PC-3 (cell line): Measurements from ENCODE around the gene PLAGL1. TPM values are rescaled to one million over a fixed set of nuclear protein-coding genes. Genes with fewer than 3 reads are reported as not detected.
A peak's percentile ranks its signal among the peaks of the same experiment; 100 is the strongest.

Experiments
- ATAC-seq: fragments of 200-7000 bp; cut with Tn5 transposase; 2 replicates; pipeline ENCODE4 v1.9.1; 2020; ENCODE audit warnings: mild to moderate bottlenecking, moderate library complexity
- BruUV-seq: library from RNA; stranded (reverse); fragments of 400-500 nt; replicated peaks from 2 replicates; lab custom pipeline; 2021; lab: Mats Ljungman, UMichigan
- CTCF ChIA-PET: fragments of 300-600 bp; sonication (Branson Sonifier 250); formaldehyde crosslinking; loops from one replicate; lab custom pipeline; 2022; ENCODE audit warnings: antibody characterized with exemption; lab: Charles Lee
- POLR2A ChIA-PET: fragments of 300-600 bp; sonication (Branson Sonifier 250); formaldehyde crosslinking; loops from one replicate; lab custom pipeline; 2022; ENCODE audit warnings: antibody characterized with exemption; ENCODE audit not compliant: unreplicated experiment; lab: Charles Lee
- DNase-seq: peaks from one replicate; pipeline ENCODE4 v3.0.0-alpha.2; 2015
- H2AFZ ChIP-seq: fragments of 300-600 bp; sonication (generic); 2 replicates; pipeline ENCODE4 v1.6.0; 2016; ENCODE audit warnings: antibody characterized with exemption, low read length
- H3F3A ChIP-seq: fragments of 300-600 bp; sonication (generic); one replicate; pipeline ENCODE4 v1.6.0; 2017; ENCODE audit warnings: antibody characterized with exemption, low read length, control low read depth, mild to moderate bottlenecking; ENCODE audit not compliant: unreplicated experiment
- H3K27ac ChIP-seq: fragments of 300-600 bp; sonication (generic); 2 replicates; pipeline ENCODE4 v1.5.1; 2016; ENCODE audit warnings: mild to moderate bottlenecking, low read length
- H3K27me3 ChIP-seq: fragments of 300-600 bp; sonication (generic); 2 replicates; pipeline ENCODE4 v1.6.1; 2016; ENCODE audit warnings: low read length, mixed read lengths
- H3K36me3 ChIP-seq: fragments of 300-600 bp; sonication (generic); 2 replicates; pipeline ENCODE4 v1.6.1; 2016; ENCODE audit warnings: low read depth, mixed run types, low read length, mixed read lengths
- H3K4me1 ChIP-seq: fragments of 300-600 bp; sonication (generic); 2 replicates; pipeline ENCODE4 v1.5.1; 2016; ENCODE audit warnings: low read length; ENCODE audit not compliant: insufficient read depth
- H3K4me2 ChIP-seq: fragments of 300-600 bp; sonication (generic); 2 replicates; pipeline ENCODE4 v1.6.0; 2016; ENCODE audit warnings: low read length
- H3K4me3 ChIP-seq: fragments of 300-600 bp; sonication (generic); 2 replicates; pipeline ENCODE4 v1.5.1; 2016; ENCODE audit warnings: mild to moderate bottlenecking, low read length, mixed read lengths
- H3K79me2 ChIP-seq: fragments of 300-600 bp; sonication (generic); 2 replicates; pipeline ENCODE4 v1.6.1; 2017; ENCODE audit warnings: low read length, mixed read lengths
- H3K9ac ChIP-seq: fragments of 300-600 bp; sonication (generic); 2 replicates; pipeline ENCODE4 v1.6.0; 2016; ENCODE audit warnings: mild to moderate bottlenecking, low read length
- H3K9me2 ChIP-seq: fragments of 300-600 bp; sonication (generic); replicated peaks from 2 replicates; pipeline ENCODE4 v1.6.1; 2016; ENCODE audit warnings: mixed run types, low read length, mixed read lengths
- H3K9me3 ChIP-seq: fragments of 300-600 bp; sonication (generic); 2 replicates; pipeline ENCODE4 v1.6.1; 2016; ENCODE audit warnings: low read length, mixed read lengths
- H4K20me1 ChIP-seq: fragments of 300-600 bp; sonication (generic); 2 replicates; pipeline ENCODE4 v1.6.1; 2016; ENCODE audit warnings: low read length, mixed read lengths
- CTCF ChIP-seq: fragments of 300-600 bp; sonication (generic); conservative IDR thresholded peaks from 2 replicates; pipeline ENCODE4 v1.5.1; 2017; ENCODE audit warnings: antibody characterized with exemption, low read depth, mild to moderate bottlenecking, low read length
- EZH2 ChIP-seq: fragments of 300-600 bp; sonication (generic); IDR thresholded peaks from one replicate; pipeline ENCODE4 v1.6.1; 2017; ENCODE audit warnings: antibody characterized with exemption, mild to moderate bottlenecking, low read length; ENCODE audit not compliant: unreplicated experiment
- EZH2phosphoT487 ChIP-seq: fragments of 300-600 bp; sonication (generic); IDR thresholded peaks from 2 replicates; pipeline ENCODE4 v1.6.1; 2018; ENCODE audit warnings: mild to moderate bottlenecking, antibody characterized with exemption, low read length, borderline replicate concordance
- intact Hi-C: fragments of 100-400 bp; cut with micrococcal nuclease; formaldehyde crosslinking; loops from 2 replicates; pipeline ENCODE4 v1.9.0; 2023
- total RNA-seq: library from RNA; depleted of rRNA; stranded (reverse); fragments of >200 nt; gene quantifications from 2 replicates; pipeline ENCODE4 v1.2.3, GENCODE V29; 2014

PLAGL1 gene
- total RNA-seq, 1 experiment from 2014 or later, result 14.4 TPM

GRCh38 chr6:144033816-144034735 is 26.0 kb upstream of the PLAGL1 start:
- Histone ChIP-seq H3K4me3 (no peak overlapping the region), H3K27ac (no peak overlapping the region), H3K27me3 (no peaks in the 10 kb centered on the region), H3F3A (no peaks in the 10 kb centered on the region), H3K4me2 (no peak overlapping the region), H3K36me3 (no peaks in the 10 kb centered on the region), H4K20me1 (no peaks in the 10 kb centered on the region), H3K9ac (no peak overlapping the region), H3K9me3 (no peaks in the 10 kb centered on the region), H3K4me1 (no peaks in the 10 kb centered on the region), H2AFZ (no peak overlapping the region), H3K79me2 (no peaks in the 10 kb centered on the region), H3K9me2 (no peaks in the 10 kb centered on the region)
- ATAC-seq (no peak; the same call in 1 of the 2 replicates), DNase-seq (peak; percentile 42)
- TF ChIP-seq EZH2, result no peak
- no peak for TF ChIP-seq EZH2phosphoT487
- TF ChIP-seq CTCF, result no peak
- POLR2A ChIA-PET, result no interaction called here
- no TSS peak for BruUV-seq
- intact Hi-C loops, result no loop called here
- CTCF ChIA-PET, result no interaction called here

- no peak overlapping the region for H2AFZ ChIP-seq
- no peaks in the 10 kb centered on the region for H3K9me3 ChIP-seq
- H3K36me3 ChIP-seq, result no peaks in the 10 kb centered on the region
- TF ChIP-seq CTCF (no peak), EZH2 (no peak), EZH2phosphoT487 (no peak)
- H3K9me2 ChIP-seq, result no peaks in the 10 kb centered on the region
- ATAC-seq (no peak), DNase-seq (no peak)
- H4K20me1 ChIP-seq, result no peaks in the 10 kb centered on the region
- H3K4me2 ChIP-seq, result no peak overlapping the region
- no peak overlapping the region for H3K4me3 ChIP-seq
- H3K4me1 ChIP-seq, result no peaks in the 10 kb centered on the region
- ChIA-PET POLR2A (no interaction called here), CTCF (no interaction called here)
- H3K27me3 ChIP-seq, result no peaks in the 10 kb centered on the region
- H3K27ac ChIP-seq, result no peak overlapping the region
- intact Hi-C loops, result no loop called here
- H3F3A ChIP-seq, result no peaks in the 10 kb centered on the region
- H3K79me2 ChIP-seq, result no peaks in the 10 kb centered on the region
- H3K9ac ChIP-seq, result no peak overlapping the region
- no TSS peak for BruUV-seq
Measured at GRCh38 chr6:144029452-144029851, 21.4 kb upstream of the PLAGL1 start.
